SK-N-SH (cell line): ENCODE results near the gene AGAP1. TPM values are rescaled to one million over a fixed set of nuclear protein-coding genes. Genes with fewer than 3 reads are reported as not detected.

Experiments
- CTCF ChIA-PET: fragments of 300-600, 350-600 bp; formaldehyde crosslinking; extraction: SDS; loops from one replicate; lab custom pipeline; 2021; lab: Yijun Ruan, JAX
- POLR2A ChIA-PET: fragments of 350-600 bp; sonication (Branson Sonifier 250); formaldehyde crosslinking; extraction: SDS; loops from one replicate; lab custom pipeline; 2020; ENCODE audit warnings: antibody characterized with exemption, inconsistent platforms; lab: Yijun Ruan, JAX
- DNase-seq: peaks from one replicate; pipeline ENCODE4 v3.0.0; 2012
- H2AFZ ChIP-seq: fragments of 200-600 bp; sonication (generic); 2 replicates; pipeline ENCODE4 v1.8.1; 2016; ENCODE audit warnings: antibody characterized with exemption, mild to moderate bottlenecking, low read depth
- H3F3A ChIP-seq: fragments of 200-600 bp; sonication (generic); replicated peaks from 2 replicates; pipeline ENCODE3; 2016; ENCODE audit warnings: antibody characterized with exemption, mild to moderate bottlenecking; ENCODE audit not compliant: insufficient read depth
- H3K27ac ChIP-seq, 2 experiments: fragments of 200-500 bp in 1 of 2; fragments of 200-600 bp in 1 of 2; sonication (Bioruptor generic) in 1 of 2; sonication (generic), shearing (Covaris generic) in 1 of 2; 2 replicates each; pipeline versions ENCODE4 v1.5.1 to v1.6.1; 2014 to 2016; ENCODE audit warnings: low read depth in 2 of 2, inconsistent platforms in 1 of 2, low read length in 1 of 2, mild to moderate bottlenecking in 1 of 2, mixed read lengths in 1 of 2
- H3K27me3 ChIP-seq: fragments of 200-600 bp; sonication (generic), shearing (Covaris generic); 2 replicates; pipeline ENCODE4 v1.6.1; 2016; ENCODE audit warnings: mixed run types; ENCODE audit not compliant: insufficient read depth
- H3K36me3 ChIP-seq, 2 experiments: fragments of 200-500 bp in 1 of 2; fragments of 200-600 bp in 1 of 2; sonication (Bioruptor generic) in 1 of 2; sonication (generic) in 1 of 2; replicated peaks in 1 of 2; 2 replicates each; pipeline versions ENCODE3 to v1.5.1; 2014 to 2016; ENCODE audit warnings: low read length in 1 of 2, mild to moderate bottlenecking in 1 of 2; ENCODE audit not compliant: insufficient read depth in 2 of 2, control insufficient read depth in 1 of 2
- H3K4me1 ChIP-seq, 2 experiments: fragments of 200-500 bp in 1 of 2; fragments of 200-600 bp in 1 of 2; sonication (Bioruptor generic) in 1 of 2; sonication (generic), shearing (Covaris generic) in 1 of 2; 2 replicates each; pipeline versions ENCODE4 v1.5.1 to v1.6.1; 2014 to 2016; ENCODE audit warnings: low read depth in 1 of 2, low read length in 1 of 2, mixed run types in 1 of 2; ENCODE audit not compliant: insufficient read depth in 2 of 2, control insufficient read depth in 1 of 2
- H3K4me2 ChIP-seq: fragments of 200-600 bp; sonication (generic), shearing (Covaris generic); 2 replicates; pipeline ENCODE4 v1.6.1; 2017; ENCODE audit warnings: mixed run types
- H3K4me3 ChIP-seq, 2 experiments: fragments of 200-500 bp in 1 of 2; fragments of 200-600 bp in 1 of 2; sonication (Bioruptor generic) in 1 of 2; sonication (generic), shearing (Covaris generic) in 1 of 2; 2 replicates each; pipeline versions ENCODE4 v1.5.1 to v1.8.1; 2014 to 2016; ENCODE audit warnings: low read depth in 2 of 2, inconsistent platforms in 1 of 2, low read length in 1 of 2, mild to moderate bottlenecking in 1 of 2, mixed read lengths in 1 of 2, moderate library complexity in 1 of 2
- H3K79me2 ChIP-seq: fragments of 200-600 bp; sonication (generic); 2 replicates; pipeline ENCODE4 v1.8.1; 2017; ENCODE audit warnings: mild to moderate bottlenecking; ENCODE audit not compliant: insufficient read depth
- H3K9ac ChIP-seq: fragments of 200-600 bp; sonication (generic); 2 replicates; pipeline ENCODE4 v1.6.1; 2017; ENCODE audit warnings: mixed run types
- H3K9me2 ChIP-seq: fragments of 200-600 bp; sonication (generic); 2 replicates; pipeline ENCODE4 v1.6.1; 2017; ENCODE audit warnings: mixed run types
- H3K9me3 ChIP-seq: fragments of 200-600 bp; sonication (generic); 2 replicates; pipeline ENCODE4 v1.6.1; 2017; ENCODE audit warnings: mixed run types, mild to moderate bottlenecking, moderate library complexity
- H4K20me1 ChIP-seq: fragments of 200-600 bp; sonication (generic); 2 replicates; pipeline ENCODE4 v1.6.1; 2017; ENCODE audit warnings: mild to moderate bottlenecking, mixed run types; ENCODE audit not compliant: insufficient read depth
- ELF1 ChIP-seq: IDR thresholded peaks from 2 replicates; pipeline ENCODE4 v1.4.0; 2012
- EP300 ChIP-seq, 2 experiments: IDR thresholded peaks; 2 replicates each; pipeline versions ENCODE4 v1.4.0 to v1.6.1; 2012; ENCODE audit warnings: borderline replicate concordance in 1 of 2, low read depth in 1 of 2, low read length in 1 of 2
- EZH2phosphoT487 ChIP-seq: fragments of 200-600 bp; sonication (generic); IDR thresholded peaks from 2 replicates; pipeline ENCODE4 v1.6.1; 2017; ENCODE audit warnings: low read depth, mixed run types, mild to moderate bottlenecking, antibody characterized with exemption, moderate library complexity, borderline replicate concordance
- FOSL2 ChIP-seq: IDR thresholded peaks from 2 replicates; pipeline ENCODE4 v1.4.0; 2012; ENCODE audit warnings: low read depth, mild to moderate bottlenecking, moderate library complexity, borderline replicate concordance
- RFX5 ChIP-seq: IDR thresholded peaks from 2 replicates; pipeline ENCODE4 v1.6.1; 2012; ENCODE audit warnings: mild to moderate bottlenecking, improper control_type of control experiment, low read length
- RXRA ChIP-seq: IDR thresholded peaks from 2 replicates; pipeline ENCODE4 v1.4.0; 2012; ENCODE audit warnings: low read depth, mild to moderate bottlenecking, borderline replicate concordance
- TEAD4 ChIP-seq: IDR thresholded peaks from 2 replicates; pipeline ENCODE4 v1.4.0; 2012; ENCODE audit warnings: mild to moderate bottlenecking, borderline replicate concordance; ENCODE audit not compliant: insufficient read depth
- YY1 ChIP-seq: IDR thresholded peaks from 2 replicates; pipeline ENCODE4 v1.4.0; 2012; ENCODE audit warnings: low read depth, mild to moderate bottlenecking
- WGBS: methylation state at CpG from one replicate; pipeline ENCODE4 v1.1.6; 2017; ENCODE audit warnings: low lambda C conversion rate; 5-methylcytosine and 5-hydroxymethylcytosine counted together
- polyA plus RNA-seq, 3 experiments: library from polyadenylated mRNA; depleted of rRNA; stranded (reverse); fragments of >200 nt; gene quantifications; 2 replicates each; pipeline ENCODE4 v1.2.3, GENCODE V29; 2012
- TF ChIP-seq, protein P1 (sequence below): IDR thresholded peaks from 2 replicates; pipeline ENCODE4 v1.4.0; 2012; ENCODE audit warnings: low read depth
- TF ChIP-seq, protein P2 (sequence below): IDR thresholded peaks from 2 replicates; pipeline ENCODE4 v1.4.0; 2012; ENCODE audit warnings: low read depth, borderline replicate concordance
- TF ChIP-seq, protein P3 (sequence below): IDR thresholded peaks from 2 replicates; pipeline ENCODE4; 2012

Gene AGAP1
- polyA plus RNA-seq, 1 of the 3 experiments (the other 2 are of a cell fraction) = 8.8 TPM

DNA sequence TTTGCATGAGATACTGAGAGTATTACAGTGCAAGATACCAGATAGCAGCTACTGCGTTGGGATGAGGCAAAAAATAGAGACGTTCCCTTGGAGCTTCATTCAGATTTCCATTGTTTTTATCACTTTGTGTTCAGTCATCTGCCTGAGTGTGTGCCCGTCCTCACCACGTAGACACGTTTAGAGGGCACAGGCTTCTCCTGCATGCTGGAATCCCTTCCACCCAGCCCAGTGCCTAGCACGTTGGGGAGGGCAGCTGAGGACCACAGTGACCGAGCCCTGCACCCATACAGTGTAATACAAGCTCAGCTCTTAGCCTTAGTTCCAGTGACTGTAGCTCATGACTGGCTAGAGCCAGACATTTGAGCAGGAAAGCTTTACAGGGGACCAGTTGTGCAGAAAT, 539.6 kb downstream of the AGAP1 start:
- peaks cover 0 to 17% of the 10 kb centered on the region in 2 experiments; a peak in 1 of 4 replicates for H3K4me1 ChIP-seq
- no peak overlapping the region for H3K27ac ChIP-seq
- WGBS = 92% methylated on average over 7 of the region's 7 CpGs
- CTCF ChIA-PET = interaction anchor here (0.6 to 2.0 kb wide), 4 partner anchors 38 to 261 kb away, joined by 3 to 6 read pairs (median 3); no protein-coding TSS in a partner anchor
- H4K20me1 ChIP-seq = no peaks in the 10 kb centered on the region
- H3K4me3 ChIP-seq = no peak overlapping the region
- H3K79me2 ChIP-seq = no peaks in the 10 kb centered on the region
- no peak overlapping the region for H3K4me2 ChIP-seq
- TF ChIP-seq ELF1 (no peak), TEAD4 (no peak), EP300 (IDR thresholded peaks at IDR 0.05; ENCODE audit: borderline replicate concordance in 1 of 2, low read depth in 1 of 2, low read length in 1 of 2) (no peak), FOSL2 (no peak), RFX5 (no peak)
- TF ChIP-seq, protein P1, sequence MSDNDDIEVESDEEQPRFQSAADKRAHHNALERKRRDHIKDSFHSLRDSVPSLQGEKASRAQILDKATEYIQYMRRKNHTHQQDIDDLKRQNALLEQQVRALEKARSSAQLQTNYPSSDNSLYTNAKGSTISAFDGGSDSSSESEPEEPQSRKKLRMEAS = no peak
- TF ChIP-seq, protein P2, sequence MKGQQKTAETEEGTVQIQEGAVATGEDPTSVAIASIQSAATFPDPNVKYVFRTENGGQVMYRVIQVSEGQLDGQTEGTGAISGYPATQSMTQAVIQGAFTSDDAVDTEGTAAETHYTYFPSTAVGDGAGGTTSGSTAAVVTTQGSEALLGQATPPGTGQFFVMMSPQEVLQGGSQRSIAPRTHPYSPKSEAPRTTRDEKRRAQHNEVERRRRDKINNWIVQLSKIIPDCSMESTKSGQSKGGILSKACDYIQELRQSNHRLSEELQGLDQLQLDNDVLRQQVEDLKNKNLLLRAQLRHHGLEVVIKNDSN = no peak
- H2AFZ ChIP-seq = no peak overlapping the region
- POLR2A ChIA-PET = no interaction called here
- H3K9ac ChIP-seq = no peak overlapping the region
- H3F3A ChIP-seq = no peaks in the 10 kb centered on the region
- H3K27me3 ChIP-seq = no peaks in the 10 kb centered on the region
- no peak for DNase-seq
- H3K9me3 ChIP-seq = no peaks in the 10 kb centered on the region
- no peaks in the 10 kb centered on the region for H3K9me2 ChIP-seq
- H3K36me3 ChIP-seq = no peaks in the 10 kb centered on the region

DNA sequence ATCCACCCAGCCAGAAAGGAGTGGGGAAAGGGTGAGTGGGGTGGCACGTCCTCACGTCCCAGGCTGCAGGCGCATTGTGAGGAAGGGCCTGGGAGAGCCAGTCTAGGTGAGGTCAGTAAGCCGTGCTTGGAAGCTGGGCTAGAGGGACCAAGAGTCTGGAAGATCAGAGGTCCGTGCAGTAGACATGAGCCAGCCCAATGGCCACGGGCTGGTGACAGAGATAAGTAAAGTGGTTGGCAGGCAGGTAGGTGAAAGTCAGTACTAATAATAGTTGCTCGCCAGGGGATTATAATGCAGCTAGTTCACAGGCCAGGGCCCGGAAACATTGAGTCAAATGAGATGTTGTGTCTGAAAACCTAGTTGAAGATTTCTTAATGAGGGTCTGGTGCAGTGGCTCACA, 541.1 kb downstream of the AGAP1 start:
- Histone ChIP-seq H3K4me2 (no peak overlapping the region), H3K4me3 (no peak overlapping the region), H2AFZ (no peak overlapping the region), H3K9me2 (no peaks in the 10 kb centered on the region), H3K36me3 (no peaks in the 10 kb centered on the region), H3K9ac (no peak overlapping the region), H3K9me3 (no peaks in the 10 kb centered on the region), H3K79me2 (no peaks in the 10 kb centered on the region), H3K27ac (no peak overlapping the region), H3F3A (no peaks in the 10 kb centered on the region), H4K20me1 (no peaks in the 10 kb centered on the region), H3K27me3 (no peaks in the 10 kb centered on the region), H3K4me1 (peaks cover 0 to 17% of the 10 kb centered on the region in 2 experiments; a peak in 1 of 4 replicates)
- DNase-seq = no peak
- TF ChIP-seq RXRA (no peak), RFX5 (no peak), EP300 (IDR thresholded peaks at IDR 0.05; ENCODE audit: borderline replicate concordance in 1 of 2, low read depth in 1 of 2, low read length in 1 of 2) (no peak), EZH2phosphoT487 (no peak), YY1 (no peak)
- TF ChIP-seq, protein P3, sequence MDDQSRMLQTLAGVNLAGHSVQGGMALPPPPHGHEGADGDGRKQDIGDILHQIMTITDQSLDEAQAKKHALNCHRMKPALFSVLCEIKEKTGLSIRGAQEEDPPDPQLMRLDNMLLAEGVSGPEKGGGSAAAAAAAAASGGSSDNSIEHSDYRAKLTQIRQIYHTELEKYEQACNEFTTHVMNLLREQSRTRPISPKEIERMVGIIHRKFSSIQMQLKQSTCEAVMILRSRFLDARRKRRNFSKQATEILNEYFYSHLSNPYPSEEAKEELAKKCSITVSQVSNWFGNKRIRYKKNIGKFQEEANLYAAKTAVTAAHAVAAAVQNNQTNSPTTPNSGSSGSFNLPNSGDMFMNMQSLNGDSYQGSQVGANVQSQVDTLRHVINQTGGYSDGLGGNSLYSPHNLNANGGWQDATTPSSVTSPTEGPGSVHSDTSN = no peak
- CTCF ChIA-PET = interaction anchor here (0.6 to 2.0 kb wide), 5 partner anchors 98 to 255 kb away, joined by 3 to 6 read pairs (median 3); no protein-coding TSS in a partner anchor
- POLR2A ChIA-PET = no interaction called here
- WGBS = 98% methylated on average over 4 of the region's 8 CpGs
